Upper lobe of left lung (tissue), 6 donors: ENCODE results near the gene OSBP2. TPM values are rescaled to one million over a fixed set of nuclear protein-coding genes. Genes with fewer than 3 reads are reported as not detected.
A peak's percentile ranks its signal among the peaks of the same experiment; 100 is the strongest.

Experiments
- ATAC-seq, 2 donors: fragments of 200-7000 bp; cut with Tn5 transposase; one replicate each; pipeline ENCODE4 v1.9.1; 2022; ENCODE audit warnings: mild to moderate bottlenecking in 2 of 2, moderate library complexity in 2 of 2; ENCODE audit not compliant: low FRiP score in 2 of 2
- DNase-seq, 2 donors: peaks; one replicate each; pipeline ENCODE4 v3.0.0-alpha.2; 2019 to 2020
- H3K27ac ChIP-seq, 4 donors: fragments of 200-600 bp; sonication (generic); one replicate each; pipeline ENCODE4 v1.5.1; 2016 to 2019
- H3K27me3 ChIP-seq, 4 donors: fragments of 200-600 bp; sonication (generic); one replicate each; pipeline ENCODE4 v1.5.1; 2017 to 2019
- H3K36me3 ChIP-seq, 4 donors: fragments of 200-600 bp; sonication (generic); one replicate each; pipeline ENCODE4 v1.5.1; 2016 to 2019
- H3K4me1 ChIP-seq, 4 donors: fragments of 200-600 bp; sonication (generic); one replicate each; pipeline ENCODE4 v1.5.1; 2018 to 2019
- H3K4me3 ChIP-seq, 4 donors: fragments of 200-600 bp; sonication (generic); one replicate each; pipeline ENCODE4 v1.5.1; 2017 to 2019; ENCODE audit warnings: mild to moderate bottlenecking in 2 of 4, moderate library complexity in 1 of 4
- H3K9me3 ChIP-seq, 4 donors: fragments of 200-600 bp; sonication (generic); one replicate each; pipeline ENCODE4 v1.5.1; 2018 to 2019
- CTCF ChIP-seq, 6 experiments: fragments of 450-650 bp in 4 of 6; fragments of 200-600 bp in 2 of 6; sonication (generic) in 2 of 6; IDR thresholded peaks; one replicate each; pipeline ENCODE4 v1.5.1; 2016 to 2019; ENCODE audit warnings: antibody characterized with exemption in 6 of 6
- EP300 ChIP-seq, 4 donors: sonication (generic); formaldehyde crosslinking; IDR thresholded peaks; one replicate each; pipeline ENCODE4 v1.5.1; 2017; ENCODE audit warnings: antibody characterized with exemption in 4 of 4, control low read depth in 2 of 4
- POLR2A ChIP-seq, 4 donors: fragments of 450-650 bp; IDR thresholded peaks; one replicate each; pipeline ENCODE4 v1.5.1; 2016 to 2017; ENCODE audit warnings: antibody characterized with exemption in 4 of 4, mild to moderate bottlenecking in 2 of 4
- POLR2AphosphoS5 ChIP-seq, 2 donors: sonication (generic); formaldehyde crosslinking; IDR thresholded peaks; one replicate each; pipeline ENCODE4 v1.5.1; 2017; ENCODE audit warnings: antibody characterized with exemption in 2 of 2
- WGBS, 2 donors: methylation state at CpG; one replicate each; pipeline ENCODE4 v1.1.5; 2017 to 2018; 5-methylcytosine and 5-hydroxymethylcytosine counted together
- total RNA-seq, 6 donors: library from RNA; depleted of rRNA in 4 of 6; stranded (reverse); fragments of >200 nt in 4 of 6; gene quantifications; one replicate each; pipeline versions ENCODE4 v1.1.0 to v1.2.1, GENCODE V29; 2016 to 2021
- donor health status: DM: no; HTN: no; CAD: no; lungs with moderate emphysema.
- donor health status: DM: no; HTN: yes; CAD: no; lungs with severe emphysema.

OSBP2 gene
- total RNA-seq, 6 donors from 2014 or later, result 3.5 to 14.5 (median 5.0) TPM

GRCh38 chr22:30822216-30823014, 127.7 kb downstream of the OSBP2 start:
- 8 to 27% methylated on average over 3 to 69 of the region's 87 CpGs for WGBS, 2 donors
- peaks cover 0 to 24% (median 8%) of the 10 kb centered on the region in 4 donors for H3K27me3 ChIP-seq

GRCh38 chr22:30823015-30823370, 128.3 kb downstream of the OSBP2 start:
- peaks cover 0 to 24% (median 8%) of the 10 kb centered on the region in 4 donors for H3K27me3 ChIP-seq
- TF ChIP-seq POLR2A (IDR thresholded peaks at IDR 0.05) (no peak), CTCF (IDR thresholded peaks at IDR 0.05) (no peak), EP300 (IDR thresholded peaks at IDR 0.05) (no peak), POLR2AphosphoS5 (IDR thresholded peaks at IDR 0.05) (no peak)
- H3K27ac ChIP-seq, result no peak overlapping the region
- no peaks in the 10 kb centered on the region for H3K9me3 ChIP-seq
- no peaks in the 10 kb centered on the region for H3K36me3 ChIP-seq
- H3K4me1 ChIP-seq, result peaks cover 11 to 14% (median 11%) of the 10 kb centered on the region in 4 donors
- H3K4me3 ChIP-seq, result peak overlapping the region in 1 of 4 donors; percentile 46
- WGBS, 2 donors, result 41 to 48% methylated on average over 6 to 11 of the region's 11 CpGs
- no peak for ATAC-seq
- no peak for DNase-seq

More at GRCh38 chr22:30822216-30823014, 127.7 kb downstream of the OSBP2 start:
- peak in 3 of 6 experiments; percentile 8 to 33 (median 9) for TF ChIP-seq CTCF (IDR thresholded peaks at IDR 0.05)
- TF ChIP-seq POLR2A (IDR thresholded peaks at IDR 0.05), result no peak
- Histone ChIP-seq H3K36me3 (no peaks in the 10 kb centered on the region), H3K27ac (no peak overlapping the region), H3K4me3 (peak overlapping the region in 3 of 4 donors; percentile 28 to 46 (median 44)), H3K4me1 (peaks cover 11 to 14% (median 11%) of the 10 kb centered on the region in 4 donors), H3K9me3 (no peaks in the 10 kb centered on the region)
- peak in 1 of 2 donors; percentile 85 for DNase-seq
- ATAC-seq, result peak in 1 of 2 donors; percentile 61

GRCh38 chr22:30824096-30824495, 129.4 kb downstream of the OSBP2 start:
- no peak for ATAC-seq
- no peak for DNase-seq
- TF ChIP-seq POLR2A (IDR thresholded peaks at IDR 0.05) (no peak), EP300 (IDR thresholded peaks at IDR 0.05) (no peak), POLR2AphosphoS5 (IDR thresholded peaks at IDR 0.05) (no peak), CTCF (IDR thresholded peaks at IDR 0.05) (no peak)
- H3K27me3 ChIP-seq, result peaks cover 0 to 24% (median 8%) of the 10 kb centered on the region in 4 donors
- H3K4me1 ChIP-seq, result peaks cover 11 to 14% (median 11%) of the 10 kb centered on the region in 4 donors
- H3K9me3 ChIP-seq, result no peaks in the 10 kb centered on the region
- 90 to 92% methylated on average over 8 of the region's 8 CpGs for WGBS, 2 donors
- no peaks in the 10 kb centered on the region for H3K36me3 ChIP-seq
- no peak overlapping the region for H3K27ac ChIP-seq
- no peak overlapping the region for H3K4me3 ChIP-seq

- ATAC-seq (no peak), DNase-seq (no peak)
- TF ChIP-seq EP300 (IDR thresholded peaks at IDR 0.05) (no peak), POLR2A (IDR thresholded peaks at IDR 0.05) (no peak), CTCF (IDR thresholded peaks at IDR 0.05) (no peak), POLR2AphosphoS5 (IDR thresholded peaks at IDR 0.05) (no peak)
- H3K9me3 ChIP-seq, result no peaks in the 10 kb centered on the region
- H3K4me3 ChIP-seq, result no peak overlapping the region
- 87 to 100% methylated on average over 1 to 8 of the region's 8 CpGs for WGBS, 2 donors
- peaks cover 11 to 14% (median 12%) of the 10 kb centered on the region in 4 donors for H3K4me1 ChIP-seq
- H3K36me3 ChIP-seq, result no peaks in the 10 kb centered on the region
- no peak overlapping the region for H3K27ac ChIP-seq
- peaks cover 0 to 24% (median 8%) of the 10 kb centered on the region in 4 donors for H3K27me3 ChIP-seq
These were observed 130.0 kb downstream of the OSBP2 start for GRCh38 chr22:30824711-30825110.
